OCI-LY3 (cell line): ENCODE results near the gene CD63.

Source experiments
- H2AFZ ChIP-seq: fragments of 200-600, 300-600 bp; shearing (Covaris generic); 2 replicates; pipeline ENCODE4 v1.6.0; 2014; ENCODE audit warnings: antibody characterized with exemption, low read depth, low read length
- H3K27ac ChIP-seq: fragments of 200-600, 300-600 bp; sonication (generic); 2 replicates; pipeline ENCODE4 v1.5.1; 2014; ENCODE audit warnings: mild to moderate bottlenecking, low read length, moderate library complexity, mixed read lengths
- H3K27me3 ChIP-seq: fragments of 200-600, 300-600 bp; sonication (generic); 2 replicates; pipeline ENCODE4 v1.6.1; 2014; ENCODE audit warnings: low read depth, low read length, mixed read lengths
- H3K36me3 ChIP-seq: fragments of 200-600, 300-600 bp; sonication (generic); replicated peaks from 2 replicates; pipeline ENCODE3; 2014; ENCODE audit warnings: low read depth, low read length, mixed read lengths
- H3K4me1 ChIP-seq: fragments of 300-600, 200-600 bp; sonication (generic); 2 replicates; pipeline ENCODE4 v1.6.1; 2014; ENCODE audit warnings: low read length, mixed read lengths
- H3K4me2 ChIP-seq: fragments of 200-600, 300-600 bp; sonication (generic); 2 replicates; pipeline ENCODE4 v1.6.1; 2014; ENCODE audit warnings: low read length, mixed read lengths
- H3K4me3 ChIP-seq: fragments of 300-600, 200-600 bp; sonication (generic); 2 replicates; pipeline ENCODE4 v1.5.1; 2014; ENCODE audit warnings: antibody characterized with exemption, mild to moderate bottlenecking, low read length, moderate library complexity
- H3K79me2 ChIP-seq: fragments of 300-600, 200-600 bp; shearing (Covaris generic); 2 replicates; pipeline ENCODE4 v1.6.1; 2014; ENCODE audit warnings: mild to moderate bottlenecking, low read length, mixed read lengths
- H3K9ac ChIP-seq: fragments of 300-600, 200-600 bp; shearing (Covaris generic); 2 replicates; pipeline ENCODE4 v1.6.0; 2014; ENCODE audit warnings: mild to moderate bottlenecking, low read length, moderate library complexity
- H3K9me3 ChIP-seq: fragments of 200-600, 300-600 bp; shearing (Covaris generic); 2 replicates; pipeline ENCODE4 v1.6.1; 2014; ENCODE audit warnings: low read length, mixed read lengths; ENCODE audit not compliant: insufficient read depth
- H4K20me1 ChIP-seq: fragments of 200-600, 300-600 bp; sonication (generic); 2 replicates; pipeline ENCODE4 v1.6.1; 2016; ENCODE audit warnings: low read length, mixed read lengths; ENCODE audit not compliant: insufficient read depth
- CTCF ChIP-seq: fragments of 200-600, 300-600 bp; sonication (generic); IDR thresholded peaks from 2 replicates; pipeline ENCODE4 v1.5.1; 2014; ENCODE audit warnings: antibody characterized with exemption, low read length, low read depth
- EZH2phosphoT487 ChIP-seq: fragments of 200-600 bp; shearing (Covaris generic); IDR thresholded peaks from 2 replicates; pipeline ENCODE4 v1.6.1; 2018; ENCODE audit warnings: antibody characterized with exemption, mixed run types, low read depth

CD63 gene

GRCh38 chr12:55720071-55720564 lies 8.7 kb downstream of the CD63 start, which contains the start of gene RDH5:
TSS of gene RDH5 (plus strand) at chr12:55720393. CDS start at chr12:55721185, 792 bp downstream.
- Histone ChIP-seq H3K4me3 (no peak within 1 kb of the TSS), H3K9me3 (no peaks in the 10 kb centered on the region), H3K4me2 (no peak within 1 kb of the TSS), H3K36me3 (peaks cover 7% of the 10 kb centered on the region), H3K4me1 (peaks cover 15% of the 10 kb centered on the region), H3K79me2 (peaks cover 7% of the 10 kb centered on the region; the same call in 1 of the 2 replicates), H3K27ac (no peak within 1 kb of the TSS), H3K27me3 (no peaks in the 10 kb centered on the region), H3K9ac (no peak within 1 kb of the TSS), H4K20me1 (no peaks in the 10 kb centered on the region), H2AFZ (no peak within 1 kb of the TSS)
- TF ChIP-seq CTCF (no peak), EZH2phosphoT487 (no peak)

- Histone ChIP-seq H3K36me3 (peaks cover 3% of the 10 kb centered on the region), H3K4me1 (peaks cover 15% of the 10 kb centered on the region)
Observed at GRCh38 chr12:55719371-55719770, 9.4 kb downstream of the CD63 start.

GRCh38 chr12:55718624-55719275 lies 10.1 kb downstream of the CD63 start:
- no peaks in the 10 kb centered on the region for H3K9me3 ChIP-seq

More at GRCh38 chr12:55719371-55719770, 9.4 kb downstream of the CD63 start:
- Histone ChIP-seq H3K27me3 (no peaks in the 10 kb centered on the region), H3K9me3 (no peaks in the 10 kb centered on the region), H3K79me2 (peaks cover 7% of the 10 kb centered on the region; the same call in 1 of the 2 replicates), H3K27ac (no peak overlapping the region), H2AFZ (no peak overlapping the region), H3K9ac (no peak overlapping the region), H3K4me3 (no peak overlapping the region), H3K4me2 (no peak overlapping the region), H4K20me1 (no peaks in the 10 kb centered on the region)
- TF ChIP-seq EZH2phosphoT487 = no peak
- no peak for TF ChIP-seq CTCF

More at GRCh38 chr12:55718624-55719275, 10.1 kb downstream of the CD63 start:
- H3K79me2 ChIP-seq = peaks cover 7% of the 10 kb centered on the region; the same call in 1 of the 2 replicates
- no peak overlapping the region for H3K4me2 ChIP-seq
- H2AFZ ChIP-seq = no peak overlapping the region
- H3K4me1 ChIP-seq = peaks cover 15% of the 10 kb centered on the region
- H3K4me3 ChIP-seq = no peak overlapping the region
- H3K27me3 ChIP-seq = no peaks in the 10 kb centered on the region
- no peak overlapping the region for H3K9ac ChIP-seq
- no peak overlapping the region for H3K27ac ChIP-seq
- no peak for TF ChIP-seq CTCF
- no peak for TF ChIP-seq EZH2phosphoT487
- H3K36me3 ChIP-seq = peaks cover 1% of the 10 kb centered on the region
- no peaks in the 10 kb centered on the region for H4K20me1 ChIP-seq
